OCI-LY3 (cell line): Measurements from ENCODE around the gene GPR61.

Experiments
- EZH2phosphoT487 ChIP-seq: fragments of 200-600 bp; shearing (Covaris generic); IDR thresholded peaks from 2 replicates; pipeline ENCODE4 v1.6.1; 2018; ENCODE audit warnings: antibody characterized with exemption, mixed run types, low read depth
- TF ChIP-seq, protein P1 (sequence below): fragments of 200-600, 300-600 bp; sonication (generic); IDR thresholded peaks from 2 replicates; pipeline ENCODE4 v1.5.1; 2014; ENCODE audit warnings: antibody characterized with exemption, low read length, low read depth

- TF ChIP-seq, protein P1, sequence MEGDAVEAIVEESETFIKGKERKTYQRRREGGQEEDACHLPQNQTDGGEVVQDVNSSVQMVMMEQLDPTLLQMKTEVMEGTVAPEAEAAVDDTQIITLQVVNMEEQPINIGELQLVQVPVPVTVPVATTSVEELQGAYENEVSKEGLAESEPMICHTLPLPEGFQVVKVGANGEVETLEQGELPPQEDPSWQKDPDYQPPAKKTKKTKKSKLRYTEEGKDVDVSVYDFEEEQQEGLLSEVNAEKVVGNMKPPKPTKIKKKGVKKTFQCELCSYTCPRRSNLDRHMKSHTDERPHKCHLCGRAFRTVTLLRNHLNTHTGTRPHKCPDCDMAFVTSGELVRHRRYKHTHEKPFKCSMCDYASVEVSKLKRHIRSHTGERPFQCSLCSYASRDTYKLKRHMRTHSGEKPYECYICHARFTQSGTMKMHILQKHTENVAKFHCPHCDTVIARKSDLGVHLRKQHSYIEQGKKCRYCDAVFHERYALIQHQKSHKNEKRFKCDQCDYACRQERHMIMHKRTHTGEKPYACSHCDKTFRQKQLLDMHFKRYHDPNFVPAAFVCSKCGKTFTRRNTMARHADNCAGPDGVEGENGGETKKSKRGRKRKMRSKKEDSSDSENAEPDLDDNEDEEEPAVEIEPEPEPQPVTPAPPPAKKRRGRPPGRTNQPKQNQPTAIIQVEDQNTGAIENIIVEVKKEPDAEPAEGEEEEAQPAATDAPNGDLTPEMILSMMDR, result no peak
- TF ChIP-seq EZH2phosphoT487, result no peak
Measured at GRCh38 chr1:109570414-109570813, 30.7 kb downstream of the GPR61 start.
